Chondrocyte (in vitro differentiated cells): Measurements from ENCODE around the gene ZHX3. TPM values are rescaled to one million over a fixed set of nuclear protein-coding genes. Genes with fewer than 3 reads are reported as not detected.

Experiments used
- DNase-seq: peaks from one replicate; pipeline ENCODE4 v3.0.0; 2021; ENCODE audit warnings: mixed read lengths, low spot score
- H3K27ac Mint-ChIP-seq: one replicate; pipeline ENCODE4 v1.8.0; 2021; ENCODE audit warnings: mild to moderate bottlenecking, moderate library complexity, mixed read lengths; ENCODE audit not compliant: unreplicated experiment
- H3K27me3 Mint-ChIP-seq: 2 replicates; pipeline ENCODE4 v1.8.0; 2021; ENCODE audit warnings: low read depth, mixed read lengths
- H3K36me3 Mint-ChIP-seq: 2 replicates; pipeline ENCODE4 v1.8.0; 2021; ENCODE audit warnings: low read depth, mixed read lengths
- H3K4me1 Mint-ChIP-seq: 2 replicates; pipeline ENCODE4 v1.8.0; 2021; ENCODE audit warnings: low read depth, mild to moderate bottlenecking, mixed read lengths
- H3K4me3 Mint-ChIP-seq: one replicate; pipeline ENCODE4 v1.8.0; 2021; ENCODE audit warnings: mild to moderate bottlenecking, moderate library complexity, mixed read lengths; ENCODE audit not compliant: unreplicated experiment
- H3K9me3 Mint-ChIP-seq: 2 replicates; pipeline ENCODE4 v1.8.0; 2021; ENCODE audit warnings: low read depth, mixed read lengths
- total RNA-seq: library from RNA; stranded (reverse); gene quantifications from 3 replicates; pipeline ENCODE4 v1.2.1, GENCODE V29; 2021
- TF ChIP-seq, protein P1 (sequence below): fragments of 200-600 bp; sonication (generic); IDR thresholded peaks from 2 replicates; pipeline ENCODE4 v1.5.0; 2021; ENCODE audit warnings: antibody characterized with exemption, mild to moderate bottlenecking, moderate library complexity

Gene ZHX3
- total RNA-seq, 1 donor from 2014 or later = 52.9 TPM

GRCh38 chr20:41352106-41352505 lies 34.6 kb upstream of the ZHX3 start:
- TF ChIP-seq, protein P1, sequence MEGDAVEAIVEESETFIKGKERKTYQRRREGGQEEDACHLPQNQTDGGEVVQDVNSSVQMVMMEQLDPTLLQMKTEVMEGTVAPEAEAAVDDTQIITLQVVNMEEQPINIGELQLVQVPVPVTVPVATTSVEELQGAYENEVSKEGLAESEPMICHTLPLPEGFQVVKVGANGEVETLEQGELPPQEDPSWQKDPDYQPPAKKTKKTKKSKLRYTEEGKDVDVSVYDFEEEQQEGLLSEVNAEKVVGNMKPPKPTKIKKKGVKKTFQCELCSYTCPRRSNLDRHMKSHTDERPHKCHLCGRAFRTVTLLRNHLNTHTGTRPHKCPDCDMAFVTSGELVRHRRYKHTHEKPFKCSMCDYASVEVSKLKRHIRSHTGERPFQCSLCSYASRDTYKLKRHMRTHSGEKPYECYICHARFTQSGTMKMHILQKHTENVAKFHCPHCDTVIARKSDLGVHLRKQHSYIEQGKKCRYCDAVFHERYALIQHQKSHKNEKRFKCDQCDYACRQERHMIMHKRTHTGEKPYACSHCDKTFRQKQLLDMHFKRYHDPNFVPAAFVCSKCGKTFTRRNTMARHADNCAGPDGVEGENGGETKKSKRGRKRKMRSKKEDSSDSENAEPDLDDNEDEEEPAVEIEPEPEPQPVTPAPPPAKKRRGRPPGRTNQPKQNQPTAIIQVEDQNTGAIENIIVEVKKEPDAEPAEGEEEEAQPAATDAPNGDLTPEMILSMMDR = peak; percentile 36
- no peaks in the 10 kb centered on the region for H3K36me3 Mint-ChIP-seq
- no peaks in the 10 kb centered on the region for H3K4me1 Mint-ChIP-seq
- H3K27me3 Mint-ChIP-seq = no peaks in the 10 kb centered on the region
- H3K27ac Mint-ChIP-seq = no peak overlapping the region
- no peak overlapping the region for H3K4me3 Mint-ChIP-seq
- no peak for DNase-seq
- no peaks in the 10 kb centered on the region for H3K9me3 Mint-ChIP-seq

DNA sequence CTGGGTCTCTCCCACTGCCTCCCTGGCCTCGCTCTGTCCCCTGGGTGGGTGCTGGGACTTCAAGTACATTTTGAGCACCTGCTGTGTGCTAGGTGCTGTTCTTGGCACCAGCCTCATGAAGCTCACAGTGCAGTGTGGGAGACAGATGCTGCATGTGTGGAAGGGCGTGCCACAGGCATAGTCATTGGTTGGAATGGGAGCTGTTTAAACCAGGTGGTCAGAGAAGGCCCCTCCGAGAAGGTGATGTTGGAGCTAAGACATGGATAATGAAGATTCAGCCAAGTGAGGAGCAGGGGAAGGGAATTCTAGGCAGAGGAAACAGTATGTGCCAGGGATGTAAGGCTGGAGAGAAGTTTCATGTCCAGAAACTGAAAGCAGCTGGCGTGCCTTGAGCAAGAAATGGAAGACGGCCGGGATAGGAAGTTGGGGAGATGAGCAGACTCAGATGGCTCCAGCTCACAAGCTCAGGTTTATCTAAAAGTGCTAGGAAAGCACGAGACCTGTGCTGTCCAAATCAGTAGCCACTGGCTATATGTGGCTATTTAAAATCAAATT lies 33.0 kb upstream of the ZHX3 start:
- Mint-ChIP-seq H3K36me3 (no peaks in the 10 kb centered on the region), H3K27me3 (no peaks in the 10 kb centered on the region), H3K4me1 (no peaks in the 10 kb centered on the region), H3K27ac (no peak overlapping the region), H3K9me3 (no peaks in the 10 kb centered on the region), H3K4me3 (no peak overlapping the region)
- TF ChIP-seq, protein P1 = no peak
- no peak for DNase-seq

- Mint-ChIP-seq H3K4me1 (no peaks in the 10 kb centered on the region), H3K4me3 (no peak overlapping the region), H3K27me3 (no peaks in the 10 kb centered on the region), H3K36me3 (no peaks in the 10 kb centered on the region), H3K9me3 (no peaks in the 10 kb centered on the region), H3K27ac (no peak overlapping the region)
- TF ChIP-seq, protein P1 = no peak
- DNase-seq = no peak
Observed at GRCh38 chr20:41349943-41350342, 32.4 kb upstream of the ZHX3 start.

- no peaks in the 10 kb centered on the region for H3K4me1 Mint-ChIP-seq
- no peak overlapping the region for H3K27ac Mint-ChIP-seq
- DNase-seq = no peak
- no peaks in the 10 kb centered on the region for H3K27me3 Mint-ChIP-seq
- H3K4me3 Mint-ChIP-seq = no peak overlapping the region
- TF ChIP-seq, protein P1 = no peak
- H3K36me3 Mint-ChIP-seq = no peaks in the 10 kb centered on the region
- no peaks in the 10 kb centered on the region for H3K9me3 Mint-ChIP-seq
Observed at GRCh38 chr20:41349266-41349665, 31.7 kb upstream of the ZHX3 start.

- Mint-ChIP-seq H3K4me3 (no peak overlapping the region), H3K4me1 (no peaks in the 10 kb centered on the region), H3K27me3 (no peaks in the 10 kb centered on the region), H3K27ac (no peak overlapping the region), H3K9me3 (no peaks in the 10 kb centered on the region), H3K36me3 (no peaks in the 10 kb centered on the region)
- TF ChIP-seq, protein P1 = no peak
- no peak for DNase-seq
Observed at GRCh38 chr20:41348430-41349172, 31.1 kb upstream of the ZHX3 start.
